SH-SY5Y (cell line): ENCODE results near the gene RAB25.

Experiments used
- GATA2 ChIP-seq: IDR thresholded peaks from 2 replicates; pipeline ENCODE4 v1.6.1; 2011; ENCODE audit warnings: mild to moderate bottlenecking, low read depth, low read length
- GATA3 ChIP-seq: IDR thresholded peaks from 2 replicates; pipeline ENCODE4 v1.6.1; 2011; ENCODE audit warnings: low read depth, mild to moderate bottlenecking, low read length, moderate library complexity

GRCh38 chr1:156062189-156062588 is 1.2 kb downstream of the RAB25 start:
- TF ChIP-seq GATA3 (no peak), GATA2 (no peak)
